ENCODE results near the gene ATP10B. TPM values are rescaled to one million over a fixed set of nuclear protein-coding genes. Genes with fewer than 3 reads are reported as not detected.

Gene ATP10B, protein sequence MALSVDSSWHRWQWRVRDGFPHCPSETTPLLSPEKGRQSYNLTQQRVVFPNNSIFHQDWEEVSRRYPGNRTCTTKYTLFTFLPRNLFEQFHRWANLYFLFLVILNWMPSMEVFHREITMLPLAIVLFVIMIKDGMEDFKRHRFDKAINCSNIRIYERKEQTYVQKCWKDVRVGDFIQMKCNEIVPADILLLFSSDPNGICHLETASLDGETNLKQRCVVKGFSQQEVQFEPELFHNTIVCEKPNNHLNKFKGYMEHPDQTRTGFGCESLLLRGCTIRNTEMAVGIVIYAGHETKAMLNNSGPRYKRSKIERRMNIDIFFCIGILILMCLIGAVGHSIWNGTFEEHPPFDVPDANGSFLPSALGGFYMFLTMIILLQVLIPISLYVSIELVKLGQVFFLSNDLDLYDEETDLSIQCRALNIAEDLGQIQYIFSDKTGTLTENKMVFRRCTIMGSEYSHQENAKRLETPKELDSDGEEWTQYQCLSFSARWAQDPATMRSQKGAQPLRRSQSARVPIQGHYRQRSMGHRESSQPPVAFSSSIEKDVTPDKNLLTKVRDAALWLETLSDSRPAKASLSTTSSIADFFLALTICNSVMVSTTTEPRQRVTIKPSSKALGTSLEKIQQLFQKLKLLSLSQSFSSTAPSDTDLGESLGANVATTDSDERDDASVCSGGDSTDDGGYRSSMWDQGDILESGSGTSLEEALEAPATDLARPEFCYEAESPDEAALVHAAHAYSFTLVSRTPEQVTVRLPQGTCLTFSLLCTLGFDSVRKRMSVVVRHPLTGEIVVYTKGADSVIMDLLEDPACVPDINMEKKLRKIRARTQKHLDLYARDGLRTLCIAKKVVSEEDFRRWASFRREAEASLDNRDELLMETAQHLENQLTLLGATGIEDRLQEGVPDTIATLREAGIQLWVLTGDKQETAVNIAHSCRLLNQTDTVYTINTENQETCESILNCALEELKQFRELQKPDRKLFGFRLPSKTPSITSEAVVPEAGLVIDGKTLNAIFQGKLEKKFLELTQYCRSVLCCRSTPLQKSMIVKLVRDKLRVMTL (N-terminal part only)
- 0.06 to 0.58 TPM (median 0.25 TPM) in 3 replicates for polyA plus RNA-seq
- polyA plus RNA-seq (2011; ENCODE audit: low read depth): 3.0 TPM
- polyA plus RNA-seq (2011; cell fraction: cytosol; rRNA removed): 0.05 and 0.12 TPM in 2 replicates
- 0.80 and 1.7 TPM in 2 replicates for polyA plus RNA-seq (2011; cell fraction: nucleus; rRNA removed)
- 0.17 and 4.9 TPM in 2 replicates for polyA plus RNA-seq (2012; ENCODE audit: low replicate concordance)
- 0.13 to 3.6 TPM (median 0.74 TPM) in 3 replicates for polyA minus RNA-seq
- 0.38 TPM for polyA minus RNA-seq (2011; cell fraction: cytosol; rRNA and poly(A)+ RNA removed)
- 1.2 TPM in 2 replicates for polyA minus RNA-seq (2011; cell fraction: nucleus; rRNA and poly(A)+ RNA removed)

DNA sequence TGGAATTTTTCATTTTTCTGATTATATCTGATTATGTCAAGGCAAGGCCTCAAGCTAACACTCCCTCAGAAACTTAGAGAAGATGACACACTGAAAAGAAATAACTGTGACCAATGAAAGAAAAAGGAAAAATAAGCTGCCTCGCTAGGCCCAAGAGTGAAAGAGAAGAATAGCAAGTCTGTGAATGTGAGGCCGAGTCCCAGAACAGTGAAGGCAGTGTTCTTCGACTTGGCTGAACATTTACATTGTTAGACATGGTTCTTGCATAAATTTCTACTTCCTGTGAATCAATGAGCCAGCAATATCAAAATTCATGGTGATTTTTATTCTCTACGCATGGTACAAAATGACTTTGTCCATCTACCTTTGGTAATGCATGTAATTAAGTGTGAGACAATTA, at the start of gene ATP10B:
ATP10B (minus strand) TSS at position 163 of the 400 bp plus-strand sequence. CDS start 164,137 bp downstream, outside the sequence.
- H3K79me2 ChIP-seq (ENCODE audit: control insufficient read depth, insufficient read depth, low read length): no peaks in the 10 kb centered on the region
- H3K9me3 ChIP-seq (ENCODE audit: control insufficient read depth, low read depth, low read length): no peaks in the 10 kb centered on the region
- dilution Hi-C loops (cut with MboI; ENCODE audit: extremely low pct_ligation_motif_present, low sequenced_read_pairs): no loop called here
- no peak for TF ChIP-seq EZH2 (IDR thresholded peaks at IDR 0.05; ENCODE audit: low read length)
- no peak for TF ChIP-seq CTCF (optimal IDR thresholded peaks at IDR 0.05 in 1 of 3, IDR thresholded peaks at IDR 0.05 in 1 of 3, conservative IDR thresholded peaks at IDR 0.05 in 1 of 3; ENCODE audit: extremely low read depth in 1 of 3, insufficient read depth in 2 of 3, low read length in 3 of 3)
- H4K20me1 ChIP-seq (ENCODE audit: control insufficient read depth, extremely low read depth, insufficient read depth, low read length): no peaks in the 10 kb centered on the region
- H2AFZ ChIP-seq (ENCODE audit: control insufficient read depth, low read length): no peak within 1 kb of the TSS
- no peak within 1 kb of the TSS for H3K4me2 ChIP-seq (ENCODE audit: control insufficient read depth, extremely low read depth, insufficient read depth, low read depth, low read length)
- H3K4me1 ChIP-seq (ENCODE audit: control insufficient read depth, extremely low read depth, insufficient read depth, low read length): no peaks in the 10 kb centered on the region
- FAIRE-seq (no peak), DNase-seq (ENCODE audit: low read depth, low spot score) (no peak)
- H3K36me3 ChIP-seq (ENCODE audit: control insufficient read depth in 2 of 2, extremely low read depth in 1 of 2, insufficient read depth in 2 of 2, low read length in 2 of 2): no peaks in the 10 kb centered on the region
- no peak within 1 kb of the TSS for H3K27ac ChIP-seq (ENCODE audit: control insufficient read depth, insufficient read depth, low read length)
- H3K4me3 ChIP-seq (ENCODE audit: control insufficient read depth in 2 of 3, extremely low read depth in 1 of 3, insufficient read depth in 2 of 3, low read depth in 1 of 3, low read length in 3 of 3): no peak within 1 kb of the TSS
- no peak within 1 kb of the TSS for H3K9ac ChIP-seq (ENCODE audit: control insufficient read depth, extremely low read depth, insufficient read depth, low read length)
- H3K9me1 ChIP-seq (ENCODE audit: control insufficient read depth, extremely low read depth, insufficient read depth, low read length): no peaks in the 10 kb centered on the region
- no peaks in the 10 kb centered on the region for H3K27me3 ChIP-seq (ENCODE audit: control insufficient read depth, extremely low read depth, insufficient read depth, low read length)

DNA sequence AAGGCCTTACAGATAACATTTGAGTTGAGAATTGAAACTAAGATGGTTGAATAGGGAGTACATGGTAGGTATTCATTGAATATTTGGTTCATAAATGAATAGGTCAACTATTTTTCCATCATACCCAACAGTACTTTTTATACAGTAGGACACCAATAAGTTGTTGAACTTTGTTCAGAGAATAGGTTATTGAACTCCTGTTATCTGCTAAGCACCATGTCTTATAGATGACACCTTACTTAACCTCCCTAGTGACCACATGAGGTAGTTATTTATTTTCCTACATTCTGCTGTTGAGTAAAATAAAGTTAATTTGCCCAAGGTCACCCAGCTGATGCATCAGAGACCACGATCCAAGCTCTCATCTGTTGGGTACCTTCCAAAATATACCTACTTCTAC, 49.6 kb upstream of the ATP10B start:
- no peaks in the 10 kb centered on the region for H4K20me1 ChIP-seq (ENCODE audit: control insufficient read depth, extremely low read depth, insufficient read depth, low read length)
- no peak for DNase-seq (ENCODE audit: low read depth, low spot score)
- H3K9me1 ChIP-seq (ENCODE audit: control insufficient read depth, extremely low read depth, insufficient read depth, low read length): no peaks in the 10 kb centered on the region
- no peaks in the 10 kb centered on the region for H3K79me2 ChIP-seq (ENCODE audit: control insufficient read depth, insufficient read depth, low read length)
- no peaks in the 10 kb centered on the region for H3K27me3 ChIP-seq (ENCODE audit: control insufficient read depth, extremely low read depth, insufficient read depth, low read length)
- no peak overlapping the region for H2AFZ ChIP-seq (ENCODE audit: control insufficient read depth, low read length)
- no peaks in the 10 kb centered on the region for H3K36me3 ChIP-seq (ENCODE audit: control insufficient read depth in 2 of 2, extremely low read depth in 1 of 2, insufficient read depth in 2 of 2, low read length in 2 of 2)
- dilution Hi-C loops (cut with MboI; ENCODE audit: extremely low pct_ligation_motif_present, low sequenced_read_pairs): no loop called here
- no peak overlapping the region for H3K9ac ChIP-seq (ENCODE audit: control insufficient read depth, extremely low read depth, insufficient read depth, low read length)
- H3K4me2 ChIP-seq (ENCODE audit: control insufficient read depth, extremely low read depth, insufficient read depth, low read depth, low read length): no peak overlapping the region
- H3K9me3 ChIP-seq (ENCODE audit: control insufficient read depth, low read depth, low read length): no peaks in the 10 kb centered on the region
- no peak overlapping the region for H3K4me3 ChIP-seq (ENCODE audit: control insufficient read depth in 2 of 3, extremely low read depth in 1 of 3, insufficient read depth in 2 of 3, low read depth in 1 of 3, low read length in 3 of 3)
- TF ChIP-seq CTCF (optimal IDR thresholded peaks at IDR 0.05 in 1 of 3, IDR thresholded peaks at IDR 0.05 in 1 of 3, conservative IDR thresholded peaks at IDR 0.05 in 1 of 3; ENCODE audit: extremely low read depth in 1 of 3, insufficient read depth in 2 of 3, low read length in 3 of 3): no peak
- no peak for TF ChIP-seq EZH2 (IDR thresholded peaks at IDR 0.05; ENCODE audit: low read length)
- no peak overlapping the region for H3K27ac ChIP-seq (ENCODE audit: control insufficient read depth, insufficient read depth, low read length)
- FAIRE-seq: no peak
- H3K4me1 ChIP-seq (ENCODE audit: control insufficient read depth, extremely low read depth, insufficient read depth, low read length): no peaks in the 10 kb centered on the region

All from keratinocyte (primary cell).